CD4-positive, CD25-positive, alpha-beta regulatory T cell (primary cell): ENCODE data around the gene COL4A2. TPM values are rescaled to one million over a fixed set of nuclear protein-coding genes. Genes with fewer than 3 reads are reported as not detected.
A peak's percentile ranks its signal among the peaks of the same experiment; 100 is the strongest.

Experiments used
- ATAC-seq, 2 donors: fragments of 150-1000 bp; cut with Tn5 transposase; one replicate each; pipeline ENCODE4 v1.10.0; 2021; ENCODE audit warnings: low read depth in 2 of 2, moderate number of reproducible peaks in 2 of 2, moderate library complexity in 1 of 2
- DNase-seq, 3 donors: peaks; one replicate each; pipeline versions ENCODE4 v3.0.0 to v3.0.0-alpha.2; 2012 to 2022; ENCODE audit warnings: mixed read lengths in 1 of 3
- H3K27ac ChIP-seq: one replicate; pipeline ENCODE4 v1.7.0; 2013; ENCODE audit warnings: mild to moderate bottlenecking, low read length; ENCODE audit not compliant: insufficient read depth, poor library complexity, severe bottlenecking
- H3K27me3 ChIP-seq: one replicate; pipeline ENCODE4 v1.7.0; 2013; ENCODE audit warnings: low read length; ENCODE audit not compliant: control insufficient read depth, insufficient read depth
- H3K36me3 ChIP-seq: one replicate; pipeline ENCODE4 v1.7.0; 2013; ENCODE audit warnings: mild to moderate bottlenecking, low read length, moderate library complexity; ENCODE audit not compliant: control insufficient read depth, insufficient read depth
- H3K4me1 ChIP-seq: 2 replicates; pipeline ENCODE4 v1.7.0; 2013; ENCODE audit warnings: mild to moderate bottlenecking, low read length; ENCODE audit not compliant: insufficient read depth, control insufficient read depth, poor library complexity, severe bottlenecking
- H3K4me3 ChIP-seq: one replicate; pipeline ENCODE4 v1.7.0; 2013; ENCODE audit warnings: low read depth, mild to moderate bottlenecking, low read length, moderate library complexity
- H3K9me3 ChIP-seq, 2 experiments: 1 replicate in 1 of 2; 2 replicates in 1 of 2; pipeline ENCODE4 v1.7.0; 2013; ENCODE audit warnings: low read length in 2 of 2, mild to moderate bottlenecking in 1 of 2, moderate library complexity in 1 of 2; ENCODE audit not compliant: control insufficient read depth in 2 of 2
- H3K27ac Mint-ChIP-seq, 3 donors: one replicate each; pipeline ENCODE4 v1.8.0; 2020 to 2022; ENCODE audit warnings: mild to moderate bottlenecking in 3 of 3, mixed read lengths in 3 of 3, moderate library complexity in 2 of 3
- H3K27me3 Mint-ChIP-seq: one replicate; pipeline ENCODE4 v1.8.0; 2022; ENCODE audit warnings: mild to moderate bottlenecking, mixed read lengths
- H3K36me3 Mint-ChIP-seq: one replicate; pipeline ENCODE4 v1.8.0; 2020; ENCODE audit warnings: mixed read lengths
- H3K4me1 Mint-ChIP-seq, 4 donors: one replicate each; pipeline ENCODE4 v1.8.0; 2020 to 2022; ENCODE audit warnings: mixed read lengths in 4 of 4, mild to moderate bottlenecking in 1 of 4
- H3K4me3 Mint-ChIP-seq, 4 donors: one replicate each; pipeline ENCODE4 v1.8.0; 2020 to 2022; ENCODE audit warnings: mild to moderate bottlenecking in 4 of 4, mixed read lengths in 4 of 4, moderate library complexity in 3 of 4
- H3K9me3 Mint-ChIP-seq, 7 donors: one replicate each; pipeline ENCODE4 v1.8.0; 2020 to 2022; ENCODE audit warnings: mixed read lengths in 7 of 7, mild to moderate bottlenecking in 3 of 7, moderate library complexity in 2 of 7
- polyA plus RNA-seq, 4 donors: library from polyadenylated mRNA; unstranded; fragments of 300-500 nt; fragmentation: Illumina TruSeq; gene quantifications; one replicate each; pipeline ENCODE4 v1.2.3, GENCODE V29; 2021
- total RNA-seq: library from RNA; stranded (reverse); gene quantifications from one replicate; pipeline ENCODE4 v1.2.3, GENCODE V29; 2022

The COL4A2 gene
- total and polyA plus RNA-seq, 5 donors from 2014 or later, result not detected

GRCh38 chr13:110470272-110471009 is 163.4 kb downstream of the COL4A2 start:
- H3K27ac Mint-ChIP-seq, result no peak overlapping the region

GRCh38 chr13:110471156-110471832 is 164.2 kb downstream of the COL4A2 start:
- Histone ChIP-seq H3K27me3 (no peaks in the 10 kb centered on the region), H3K4me3 (no peak overlapping the region), H3K27ac (no peak overlapping the region), H3K9me3 (no peaks in the 10 kb centered on the region), H3K36me3 (no peaks in the 10 kb centered on the region), H3K4me1 (no peaks in the 10 kb centered on the region)
- Mint-ChIP-seq H3K9me3 (no peaks in the 10 kb centered on the region), H3K4me1 (no peaks in the 10 kb centered on the region), H3K36me3 (no peaks in the 10 kb centered on the region), H3K27ac (no peak overlapping the region), H3K27me3 (peaks cover 10% of the 10 kb centered on the region), H3K4me3 (no peak overlapping the region)
- DNase-seq (no peak), ATAC-seq (no peak)

More at GRCh38 chr13:110470272-110471009, 163.4 kb downstream of the COL4A2 start:
- Histone ChIP-seq H3K9me3 (no peaks in the 10 kb centered on the region), H3K27ac (no peak overlapping the region), H3K36me3 (no peaks in the 10 kb centered on the region), H3K4me3 (no peak overlapping the region), H3K4me1 (no peaks in the 10 kb centered on the region), H3K27me3 (no peaks in the 10 kb centered on the region)
- peaks cover 5% of the 10 kb centered on the region for H3K27me3 Mint-ChIP-seq
- H3K4me3 Mint-ChIP-seq, result no peak overlapping the region
- H3K9me3 Mint-ChIP-seq, result no peaks in the 10 kb centered on the region
- H3K36me3 Mint-ChIP-seq, result no peaks in the 10 kb centered on the region
- DNase-seq, result no peak
- ATAC-seq, result no peak
- no peaks in the 10 kb centered on the region for H3K4me1 Mint-ChIP-seq

- no peak overlapping the region for H3K27ac ChIP-seq
- Mint-ChIP-seq H3K27ac (no peak overlapping the region), H3K4me3 (no peak overlapping the region), H3K9me3 (no peaks in the 10 kb centered on the region), H3K4me1 (no peaks in the 10 kb centered on the region), H3K27me3 (peaks cover 12% of the 10 kb centered on the region), H3K36me3 (no peaks in the 10 kb centered on the region)
- no peaks in the 10 kb centered on the region for H3K9me3 ChIP-seq
- no peak overlapping the region for H3K4me3 ChIP-seq
- H3K4me1 ChIP-seq, result no peaks in the 10 kb centered on the region
- peak; percentile 48 to 55 for ATAC-seq
- H3K27me3 ChIP-seq, result no peaks in the 10 kb centered on the region
- H3K36me3 ChIP-seq, result no peaks in the 10 kb centered on the region
- no peak for DNase-seq
Measured at GRCh38 chr13:110471833-110472162, 164.7 kb downstream of the COL4A2 start.

- no peak overlapping the region for H3K27ac ChIP-seq
- no peak for DNase-seq
- no peak overlapping the region for H3K4me3 ChIP-seq
- Mint-ChIP-seq H3K9me3 (no peaks in the 10 kb centered on the region), H3K4me3 (no peak overlapping the region), H3K27ac (no peak overlapping the region), H3K36me3 (no peaks in the 10 kb centered on the region), H3K4me1 (no peaks in the 10 kb centered on the region), H3K27me3 (peaks cover 15% of the 10 kb centered on the region)
- ATAC-seq, result no peak
- H3K27me3 ChIP-seq, result no peaks in the 10 kb centered on the region
- H3K36me3 ChIP-seq, result no peaks in the 10 kb centered on the region
- H3K4me1 ChIP-seq, result no peaks in the 10 kb centered on the region
- no peaks in the 10 kb centered on the region for H3K9me3 ChIP-seq
Measured at GRCh38 chr13:110472904-110473563, 165.9 kb downstream of the COL4A2 start.

GRCh38 chr13:110474713-110475112 is 167.6 kb downstream of the COL4A2 start:
- H3K4me3 ChIP-seq, result no peak overlapping the region
- Mint-ChIP-seq H3K27ac (no peak overlapping the region), H3K4me3 (no peak overlapping the region), H3K36me3 (no peaks in the 10 kb centered on the region), H3K4me1 (no peaks in the 10 kb centered on the region), H3K9me3 (no peaks in the 10 kb centered on the region), H3K27me3 (peaks cover 15% of the 10 kb centered on the region)
- H3K27me3 ChIP-seq, result no peaks in the 10 kb centered on the region
- H3K36me3 ChIP-seq, result no peaks in the 10 kb centered on the region
- H3K4me1 ChIP-seq, result no peaks in the 10 kb centered on the region
- DNase-seq, result no peak
- no peaks in the 10 kb centered on the region for H3K9me3 ChIP-seq
- no peak for ATAC-seq
- no peak overlapping the region for H3K27ac ChIP-seq

GRCh38 chr13:110475117-110475516 is 168.0 kb downstream of the COL4A2 start:
- no peak for ATAC-seq
- no peak overlapping the region for H3K27ac ChIP-seq
- H3K9me3 Mint-ChIP-seq, result no peaks in the 10 kb centered on the region
- H3K36me3 Mint-ChIP-seq, result no peaks in the 10 kb centered on the region
- H3K4me3 ChIP-seq, result no peak overlapping the region
- H3K27me3 ChIP-seq, result no peaks in the 10 kb centered on the region
- no peaks in the 10 kb centered on the region for H3K36me3 ChIP-seq
- H3K4me1 ChIP-seq, result no peaks in the 10 kb centered on the region
- DNase-seq, result no peak
- no peaks in the 10 kb centered on the region for H3K9me3 ChIP-seq
- H3K27ac Mint-ChIP-seq, result no peak overlapping the region
- H3K4me1 Mint-ChIP-seq, result no peaks in the 10 kb centered on the region
- H3K4me3 Mint-ChIP-seq, result no peak overlapping the region
- peaks cover 15% of the 10 kb centered on the region for H3K27me3 Mint-ChIP-seq

- Histone ChIP-seq H3K36me3 (no peaks in the 10 kb centered on the region), H3K27me3 (no peaks in the 10 kb centered on the region), H3K9me3 (no peaks in the 10 kb centered on the region), H3K27ac (no peak overlapping the region), H3K4me3 (no peak overlapping the region), H3K4me1 (no peaks in the 10 kb centered on the region)
- Mint-ChIP-seq H3K36me3 (no peaks in the 10 kb centered on the region), H3K4me3 (no peak overlapping the region), H3K27me3 (peaks cover 14% of the 10 kb centered on the region), H3K27ac (no peak overlapping the region), H3K4me1 (no peaks in the 10 kb centered on the region), H3K9me3 (no peaks in the 10 kb centered on the region)
- ATAC-seq (no peak), DNase-seq (no peak)
Measured at GRCh38 chr13:110475550-110476219, 168.6 kb downstream of the COL4A2 start.
